ENCODE measurements around the gene CSF2RB.

GRCh38 chr22:36971341-36972125, 58.1 kb downstream of the CSF2RB start:
- TF ChIP-seq ZFX (IDR thresholded peaks at IDR 0.05): no peak
- no peak for TF ChIP-seq CTCF (conservative IDR thresholded peaks at IDR 0.05)
